Gastroesophageal sphincter (tissue), 3 donors: ENCODE data around the gene IDI1.

Experiments used
- CTCF ChIP-seq, 4 experiments: fragments of 200-600 bp in 2 of 4; fragments of 450-650 bp in 2 of 4; sonication (generic) in 1 of 4; IDR thresholded peaks; one replicate each; pipeline ENCODE4 v1.5.1; 2017 to 2019; ENCODE audit warnings: antibody characterized with exemption in 4 of 4, mild to moderate bottlenecking in 2 of 4, moderate library complexity in 2 of 4
- EP300 ChIP-seq: sonication (generic); formaldehyde crosslinking; IDR thresholded peaks from one replicate; pipeline ENCODE4 v1.6.1; 2017; ENCODE audit warnings: antibody characterized with exemption, mild to moderate bottlenecking
- POLR2A ChIP-seq, 2 donors: fragments of 450-650 bp; IDR thresholded peaks; one replicate each; pipeline ENCODE4 v1.6.1; 2017; ENCODE audit warnings: antibody characterized with exemption in 2 of 2, mild to moderate bottlenecking in 2 of 2, moderate library complexity in 1 of 2
- POLR2AphosphoS5 ChIP-seq: sonication (generic); formaldehyde crosslinking; IDR thresholded peaks from one replicate; pipeline ENCODE4 v1.6.1; 2017; ENCODE audit warnings: antibody characterized with exemption

- TF ChIP-seq POLR2AphosphoS5 (no peak), CTCF (IDR thresholded peaks at IDR 0.05) (no peak), EP300 (no peak), POLR2A (IDR thresholded peaks at IDR 0.05) (no peak)
Measured at GRCh38 chr10:1040133-1040532, 8.8 kb downstream of the IDI1 start.
